ENCODE data around the gene WDR64.
"Not testable (repeated sequence)": the region's sequence is repeated elsewhere in the genome, so short reads cannot be mapped to it uniquely, and the experiment has no call there.

The WDR64 gene

DNA sequence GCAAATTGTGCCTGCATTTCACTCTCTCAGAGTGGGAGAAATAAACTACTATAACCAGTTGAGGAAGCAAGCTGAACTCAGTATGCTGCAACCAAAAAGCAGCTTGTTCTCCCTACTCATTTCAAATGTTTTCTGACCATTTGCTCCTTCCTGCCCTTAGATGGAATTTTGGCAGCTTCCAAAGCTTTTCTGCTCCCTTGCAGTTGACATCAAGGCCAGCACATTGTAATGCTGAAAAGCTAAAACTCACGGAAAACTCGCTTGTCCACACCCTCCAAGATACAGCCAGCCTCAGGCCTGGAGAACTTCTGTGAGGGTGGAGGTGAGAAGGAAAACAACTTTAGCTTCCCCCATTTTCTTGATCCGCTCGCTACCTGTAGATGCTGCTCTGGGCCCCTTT is 6.9 kb upstream of the WDR64 start:
- Histone ChIP-seq H3K9me3 (ENCODE audit: control insufficient read depth, low read length) (no peaks in the 10 kb centered on the region), H3K36me3 (ENCODE audit: control insufficient read depth, insufficient read depth, low read length) (no peaks in the 10 kb centered on the region), H3K4me3 (ENCODE audit: low read length) (no peak overlapping the region), H3K4me1 (ENCODE audit: control insufficient read depth, insufficient read depth, low read length) (peaks cover 12% of the 10 kb centered on the region), H3K27me3 (ENCODE audit: control insufficient read depth, insufficient read depth, low read length) (no peaks in the 10 kb centered on the region), H3K9ac (ENCODE audit: low read length) (no peak overlapping the region)

GRCh38 chr1:241646201-241646600 is 5.9 kb upstream of the WDR64 start:
- no peaks in the 10 kb centered on the region for H3K36me3 ChIP-seq (ENCODE audit: control insufficient read depth, insufficient read depth, low read length)
- no peaks in the 10 kb centered on the region for H3K9me3 ChIP-seq (ENCODE audit: control insufficient read depth, low read length)
- H3K9ac ChIP-seq (ENCODE audit: low read length): no peak overlapping the region
- H3K27me3 ChIP-seq (ENCODE audit: control insufficient read depth, insufficient read depth, low read length): no peaks in the 10 kb centered on the region
- H3K4me1 ChIP-seq (ENCODE audit: control insufficient read depth, insufficient read depth, low read length): peaks cover 4% of the 10 kb centered on the region
- H3K4me3 ChIP-seq (ENCODE audit: low read length): no peak overlapping the region

GRCh38 chr1:241647658-241648057 is 4.4 kb upstream of the WDR64 start:
- Histone ChIP-seq H3K4me1 (ENCODE audit: control insufficient read depth, insufficient read depth, low read length) (no peaks in the 10 kb centered on the region), H3K9me3 (ENCODE audit: control insufficient read depth, low read length) (no peaks in the 10 kb centered on the region), H3K27me3 (ENCODE audit: control insufficient read depth, insufficient read depth, low read length) (no peaks in the 10 kb centered on the region), H3K9ac (ENCODE audit: low read length) (no peak overlapping the region), H3K4me3 (ENCODE audit: low read length) (no peak overlapping the region), H3K36me3 (ENCODE audit: control insufficient read depth, insufficient read depth, low read length) (no peaks in the 10 kb centered on the region)

GRCh38 chr1:241648159-241648558 is 3.9 kb upstream of the WDR64 start:
- Histone ChIP-seq H3K9me3 (ENCODE audit: control insufficient read depth, low read length) (no peaks in the 10 kb centered on the region), H3K9ac (ENCODE audit: low read length) (no peak overlapping the region), H3K4me3 (ENCODE audit: low read length) (no peak overlapping the region), H3K27me3 (ENCODE audit: control insufficient read depth, insufficient read depth, low read length) (no peaks in the 10 kb centered on the region), H3K36me3 (ENCODE audit: control insufficient read depth, insufficient read depth, low read length) (no peaks in the 10 kb centered on the region), H3K4me1 (ENCODE audit: control insufficient read depth, insufficient read depth, low read length) (no peaks in the 10 kb centered on the region)

- no peaks in the 10 kb centered on the region for H3K4me1 ChIP-seq (ENCODE audit: control insufficient read depth, insufficient read depth, low read length)
- H3K9me3 ChIP-seq (ENCODE audit: control insufficient read depth, low read length): no peaks in the 10 kb centered on the region
- H3K27me3 ChIP-seq (ENCODE audit: control insufficient read depth, insufficient read depth, low read length): no peaks in the 10 kb centered on the region
- H3K36me3 ChIP-seq (ENCODE audit: control insufficient read depth, insufficient read depth, low read length): no peaks in the 10 kb centered on the region
- H3K4me3 ChIP-seq (ENCODE audit: low read length): no peak overlapping the region
- no peak overlapping the region for H3K9ac ChIP-seq (ENCODE audit: low read length)
Measured at GRCh38 chr1:241654019-241654418, 1.9 kb downstream of the WDR64 start.

GRCh38 chr1:241654641-241655040 is 2.6 kb downstream of the WDR64 start:
- Histone ChIP-seq H3K4me3 (ENCODE audit: low read length) (no peak overlapping the region), H3K9me3 (ENCODE audit: control insufficient read depth, low read length) (no peaks in the 10 kb centered on the region), H3K36me3 (ENCODE audit: control insufficient read depth, insufficient read depth, low read length) (no peaks in the 10 kb centered on the region), H3K9ac (ENCODE audit: low read length) (no peak overlapping the region), H3K27me3 (ENCODE audit: control insufficient read depth, insufficient read depth, low read length) (no peaks in the 10 kb centered on the region), H3K4me1 (ENCODE audit: control insufficient read depth, insufficient read depth, low read length) (no peaks in the 10 kb centered on the region)

DNA sequence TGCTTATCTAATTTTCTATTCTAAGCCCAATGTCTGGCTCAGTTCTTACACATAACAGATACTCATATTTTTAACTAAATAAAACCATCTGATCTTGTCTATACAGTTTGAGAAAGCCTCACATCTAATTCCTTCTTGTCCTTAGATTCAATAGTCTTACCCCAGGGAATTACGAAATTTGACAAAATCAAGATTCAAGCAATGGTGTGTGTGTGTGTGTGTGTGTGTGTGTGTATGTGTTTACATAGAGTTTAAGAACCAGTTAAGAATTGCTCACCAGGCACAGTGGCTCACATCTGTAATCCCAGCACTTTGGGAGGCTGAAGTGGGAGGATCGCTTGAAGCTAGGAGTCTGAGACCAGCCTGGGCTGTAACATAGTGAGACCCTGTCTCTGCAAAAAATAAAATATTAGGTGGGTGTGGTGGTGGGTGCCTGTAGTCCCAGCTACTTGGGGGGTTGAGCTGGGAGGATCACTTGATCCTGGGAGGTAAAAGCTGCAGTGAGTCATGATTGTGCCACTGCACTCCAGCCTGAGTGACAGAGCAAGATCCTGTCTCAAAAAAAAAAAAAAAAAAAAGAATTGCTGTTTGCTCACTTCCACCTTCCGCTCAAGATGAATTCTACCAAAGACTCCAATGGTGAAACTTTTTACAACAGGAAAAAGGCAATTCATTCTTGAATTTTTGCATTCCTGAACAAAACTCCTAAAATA is 6.2 kb downstream of the WDR64 start:
- no peaks in the 10 kb centered on the region for H3K4me1 ChIP-seq (ENCODE audit: control insufficient read depth, insufficient read depth, low read length)

DNA sequence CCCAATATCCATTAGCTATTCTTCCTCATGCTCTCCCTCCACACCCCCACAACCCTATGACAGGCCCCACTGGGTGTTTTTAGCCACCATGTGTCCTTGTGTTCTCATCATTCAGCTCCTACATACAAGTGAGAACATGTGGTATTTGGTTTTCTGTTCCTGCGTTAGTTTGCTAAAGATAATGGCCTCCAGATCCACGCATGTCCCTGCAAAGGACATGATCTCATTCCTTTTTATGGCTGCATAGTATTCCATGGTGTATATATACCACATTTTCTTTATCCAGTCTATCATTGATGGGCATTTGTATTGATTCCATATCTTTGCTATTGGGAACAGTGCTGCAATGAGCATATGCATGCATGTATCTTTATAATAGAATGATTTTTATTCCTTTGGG is 6.9 kb downstream of the WDR64 start:
- not testable (repeated sequence) for H3K27me3 ChIP-seq (ENCODE audit: control insufficient read depth, insufficient read depth, low read length); H3K36me3 ChIP-seq (ENCODE audit: control insufficient read depth, insufficient read depth, low read length); H3K4me1 ChIP-seq (ENCODE audit: control insufficient read depth, insufficient read depth, low read length); H3K4me3 ChIP-seq (ENCODE audit: low read length); H3K9ac ChIP-seq (ENCODE audit: low read length); H3K9me3 ChIP-seq (ENCODE audit: control insufficient read depth, low read length)

More for the DNA sequence above, 6.2 kb downstream of the WDR64 start:
- H3K36me3 ChIP-seq (ENCODE audit: control insufficient read depth, insufficient read depth, low read length): no peaks in the 10 kb centered on the region
- no peaks in the 10 kb centered on the region for H3K9me3 ChIP-seq (ENCODE audit: control insufficient read depth, low read length)
- H3K27me3 ChIP-seq (ENCODE audit: control insufficient read depth, insufficient read depth, low read length): no peaks in the 10 kb centered on the region
- H3K9ac ChIP-seq (ENCODE audit: low read length): no peak overlapping the region
- no peak overlapping the region for H3K4me3 ChIP-seq (ENCODE audit: low read length)

DNA sequence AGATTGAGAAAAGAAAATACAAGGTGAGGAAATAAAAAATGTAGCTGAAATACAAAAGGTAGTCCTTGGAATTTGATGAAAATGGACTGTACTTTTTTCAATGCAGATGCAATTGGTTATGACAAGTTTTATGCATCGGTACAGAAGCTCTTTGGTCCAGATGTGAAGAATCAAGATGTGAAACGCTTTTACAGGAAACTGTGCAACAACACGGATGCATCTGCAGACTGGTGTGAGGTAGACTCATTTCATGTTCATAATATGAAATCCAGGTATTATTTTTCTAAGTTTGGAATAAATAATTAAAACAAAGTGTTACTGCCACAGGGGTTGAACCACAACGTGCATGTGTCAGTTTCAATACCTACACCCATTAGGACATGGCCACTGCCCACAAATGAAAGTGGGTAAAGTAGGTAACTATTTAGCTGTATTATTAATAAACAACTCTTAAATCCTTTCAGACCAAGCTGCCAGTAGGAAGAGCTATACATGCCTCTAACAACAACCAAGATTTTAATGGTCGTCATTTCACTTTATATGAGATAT is 8.4 kb downstream of the WDR64 start:
- Histone ChIP-seq H3K4me1 (ENCODE audit: control insufficient read depth, insufficient read depth, low read length) (no peaks in the 10 kb centered on the region), H3K9me3 (ENCODE audit: control insufficient read depth, low read length) (no peaks in the 10 kb centered on the region)

DNA sequence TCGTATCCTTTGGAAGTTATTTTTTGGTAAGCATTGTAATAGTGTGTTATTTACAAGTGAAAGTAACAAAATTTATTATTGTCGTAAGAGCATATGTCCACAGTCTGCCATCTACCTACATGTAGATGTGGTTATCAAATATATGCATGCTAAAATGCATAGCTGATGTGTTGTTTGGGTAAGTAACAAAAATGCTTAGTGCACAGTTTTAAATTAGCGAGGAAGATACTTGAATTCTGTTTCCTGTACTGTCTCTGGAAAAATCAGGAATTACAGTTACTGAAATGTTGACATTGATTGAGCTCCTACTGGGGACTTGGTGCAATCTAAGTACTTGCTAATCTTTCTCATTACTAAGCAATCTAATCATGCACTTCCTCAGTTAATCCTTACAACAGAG is 14.3 kb downstream of the WDR64 start:
- Histone ChIP-seq H3K27me3 (ENCODE audit: control insufficient read depth, insufficient read depth, low read length) (no peaks in the 10 kb centered on the region), H3K4me1 (ENCODE audit: control insufficient read depth, insufficient read depth, low read length) (no peaks in the 10 kb centered on the region), H3K9me3 (ENCODE audit: control insufficient read depth, low read length) (no peaks in the 10 kb centered on the region), H3K36me3 (ENCODE audit: control insufficient read depth, insufficient read depth, low read length) (no peaks in the 10 kb centered on the region), H3K9ac (ENCODE audit: low read length) (no peak overlapping the region), H3K4me3 (ENCODE audit: low read length) (no peak overlapping the region)

More for the DNA sequence above, 8.4 kb downstream of the WDR64 start:
- Histone ChIP-seq H3K36me3 (ENCODE audit: control insufficient read depth, insufficient read depth, low read length) (no peaks in the 10 kb centered on the region), H3K27me3 (ENCODE audit: control insufficient read depth, insufficient read depth, low read length) (no peaks in the 10 kb centered on the region), H3K9ac (ENCODE audit: low read length) (no peak overlapping the region), H3K4me3 (ENCODE audit: low read length) (no peak overlapping the region)

DNA sequence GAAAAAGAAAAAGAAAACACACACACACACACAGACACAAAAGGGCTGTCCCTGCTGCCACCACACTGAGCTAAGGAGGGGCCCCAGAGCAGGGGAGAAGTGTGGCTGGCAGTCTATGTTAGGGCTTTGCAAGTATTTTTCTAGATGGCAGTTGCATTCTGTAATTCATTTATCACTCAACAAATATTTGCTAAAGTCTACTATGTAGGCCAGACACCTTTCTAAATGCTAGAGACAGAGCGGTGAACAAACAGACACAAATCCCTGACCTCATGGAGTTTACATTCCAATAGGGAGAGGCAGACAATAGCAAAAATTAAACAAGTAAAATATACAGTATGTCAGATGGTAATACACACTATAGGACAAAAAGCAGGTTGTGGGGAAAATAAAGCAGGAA is 20.2 kb downstream of the WDR64 start:
- no peaks in the 10 kb centered on the region for H3K9me3 ChIP-seq (ENCODE audit: control insufficient read depth, low read length)
- no peaks in the 10 kb centered on the region for H3K27me3 ChIP-seq (ENCODE audit: control insufficient read depth, insufficient read depth, low read length)
- no peak overlapping the region for H3K4me3 ChIP-seq (ENCODE audit: low read length)
- H3K9ac ChIP-seq (ENCODE audit: low read length): no peak overlapping the region
- no peaks in the 10 kb centered on the region for H3K36me3 ChIP-seq (ENCODE audit: control insufficient read depth, insufficient read depth, low read length)
- no peaks in the 10 kb centered on the region for H3K4me1 ChIP-seq (ENCODE audit: control insufficient read depth, insufficient read depth, low read length)

- Histone ChIP-seq H3K27me3 (ENCODE audit: control insufficient read depth, insufficient read depth, low read length) (no peaks in the 10 kb centered on the region), H3K4me3 (ENCODE audit: low read length) (no peak overlapping the region), H3K9ac (ENCODE audit: low read length) (no peak overlapping the region), H3K9me3 (ENCODE audit: control insufficient read depth, low read length) (no peaks in the 10 kb centered on the region), H3K4me1 (ENCODE audit: control insufficient read depth, insufficient read depth, low read length) (no peaks in the 10 kb centered on the region), H3K36me3 (ENCODE audit: control insufficient read depth, insufficient read depth, low read length) (no peaks in the 10 kb centered on the region)
Measured at GRCh38 chr1:241674805-241675384, 22.8 kb downstream of the WDR64 start.
